Measurements from ENCODE around the gene CPSF4L.
A peak's percentile ranks its signal among the peaks of the same experiment; 100 is the strongest.
"Not testable (repeated sequence)": the region's sequence is repeated elsewhere in the genome, so short reads cannot be mapped to it uniquely, and the experiment has no call there.

Gene CPSF4L

GRCh38 chr17:73268582-73269328 is 7.1 kb upstream of the CPSF4L start:
- Histone ChIP-seq H3K27me3 (ENCODE audit: insufficient read depth, insufficient read length) (no peaks in the 10 kb centered on the region), H3K9me3 (ENCODE audit: insufficient read depth, low read length) (peaks cover 8% of the 10 kb centered on the region; the same call in 1 of the 2 replicates), H3K4me1 (ENCODE audit: insufficient read depth, insufficient read length) (peaks cover 14% of the 10 kb centered on the region), H3K9ac (ENCODE audit: insufficient read length, low read depth) (peak overlapping the region; percentile 0), H3K36me3 (ENCODE audit: insufficient read depth, insufficient read length, low read length) (no peaks in the 10 kb centered on the region), H3K4me3 (ENCODE audit: insufficient read length, low read depth) (no peak overlapping the region)
- TF ChIP-seq SUZ12 (IDR thresholded peaks at IDR 0.05; ENCODE audit: extremely low read depth, insufficient read depth, insufficient read length) (no peak), ZNF274 (IDR thresholded peaks at IDR 0.05; ENCODE audit: low read depth, low read length) (no peak), YY1 (IDR thresholded peaks at IDR 0.05; ENCODE audit: insufficient read depth, insufficient read length) (no peak)
- DNase-seq (ENCODE audit: low read depth, low spot score) = no peak

- Histone ChIP-seq H3K4me3 (ENCODE audit: insufficient read length, low read depth) (no peak overlapping the region), H3K36me3 (ENCODE audit: insufficient read depth, insufficient read length, low read length) (no peaks in the 10 kb centered on the region), H3K27me3 (ENCODE audit: insufficient read depth, insufficient read length) (no peaks in the 10 kb centered on the region), H3K9ac (ENCODE audit: insufficient read length, low read depth) (peak overlapping the region; percentile 0), H3K4me1 (ENCODE audit: insufficient read depth, insufficient read length) (peaks cover 18% of the 10 kb centered on the region), H3K9me3 (ENCODE audit: insufficient read depth, low read length) (peaks cover 8% of the 10 kb centered on the region; the same call in 1 of the 2 replicates)
- DNase-seq (ENCODE audit: low read depth, low spot score) = no peak
- TF ChIP-seq YY1 (IDR thresholded peaks at IDR 0.05; ENCODE audit: insufficient read depth, insufficient read length) (no peak), ZNF274 (IDR thresholded peaks at IDR 0.05; ENCODE audit: low read depth, low read length) (no peak), SUZ12 (IDR thresholded peaks at IDR 0.05; ENCODE audit: extremely low read depth, insufficient read depth, insufficient read length) (no peak)
Observed at GRCh38 chr17:73267648-73268537, 6.2 kb upstream of the CPSF4L start.

- Histone ChIP-seq H3K4me1 (ENCODE audit: insufficient read depth, insufficient read length) (peaks cover 22% of the 10 kb centered on the region), H3K9ac (ENCODE audit: insufficient read length, low read depth) (no peak overlapping the region), H3K36me3 (ENCODE audit: insufficient read depth, insufficient read length, low read length) (no peaks in the 10 kb centered on the region), H3K4me3 (ENCODE audit: insufficient read length, low read depth) (no peak overlapping the region), H3K9me3 (ENCODE audit: insufficient read depth, low read length) (peaks cover 8% of the 10 kb centered on the region; the same call in 1 of the 2 replicates), H3K27me3 (ENCODE audit: insufficient read depth, insufficient read length) (no peaks in the 10 kb centered on the region)
- TF ChIP-seq ZNF274 (IDR thresholded peaks at IDR 0.05; ENCODE audit: low read depth, low read length) = no peak
- TF ChIP-seq YY1 (IDR thresholded peaks at IDR 0.05; ENCODE audit: insufficient read depth, insufficient read length) = no peak
- no peak for TF ChIP-seq SUZ12 (IDR thresholded peaks at IDR 0.05; ENCODE audit: extremely low read depth, insufficient read depth, insufficient read length)
- no peak for DNase-seq (ENCODE audit: low read depth, low spot score)
Observed at GRCh38 chr17:73266796-73267195, 5.1 kb upstream of the CPSF4L start.

DNA sequence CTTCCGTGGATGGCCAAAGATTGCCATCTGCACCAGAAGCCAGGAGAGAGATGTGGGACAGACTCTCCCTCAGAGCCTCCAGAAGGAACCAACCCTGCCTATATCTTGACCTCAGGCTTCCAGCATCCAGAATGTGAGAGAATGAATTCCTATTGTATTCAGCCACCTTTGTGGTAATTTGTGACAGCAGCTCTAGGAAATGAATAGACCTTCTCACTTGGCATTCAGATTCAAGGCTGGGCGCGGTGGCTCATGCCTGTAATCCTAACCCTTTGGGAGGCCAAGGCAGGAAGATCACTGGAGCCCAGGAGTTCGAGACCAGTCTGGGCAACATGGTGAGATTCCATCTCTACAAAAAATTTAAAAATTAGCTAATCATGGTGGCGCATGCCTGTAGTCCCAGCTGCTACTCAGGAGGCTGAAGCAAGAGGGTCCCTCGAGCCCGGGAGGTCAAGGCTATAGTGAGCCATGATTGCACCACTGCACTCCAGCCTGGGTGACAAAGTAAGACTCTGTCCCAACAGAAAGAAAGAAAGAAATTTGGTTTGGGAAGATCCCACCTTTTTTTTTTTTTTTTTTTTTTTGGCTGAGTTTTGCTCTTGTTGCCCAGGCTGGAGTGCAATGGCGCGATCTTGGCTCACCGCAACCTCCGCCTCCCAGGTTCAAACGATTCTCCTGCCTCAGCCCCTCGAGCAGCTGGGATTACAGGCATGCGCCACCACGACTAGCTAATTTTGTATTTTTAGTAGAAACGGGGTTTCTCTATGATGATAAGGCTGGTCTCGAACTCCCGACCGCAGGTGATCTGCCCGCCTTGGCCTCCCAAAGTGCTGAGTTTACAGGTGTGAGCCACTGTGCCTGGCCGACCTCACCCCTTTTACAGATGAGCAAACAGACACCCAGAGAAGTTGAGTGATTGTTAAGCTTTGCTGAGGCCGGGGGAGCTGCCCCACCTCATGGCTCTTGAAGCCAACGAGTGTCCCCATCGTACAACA is 4.3 kb upstream of the CPSF4L start:
- Histone ChIP-seq H3K4me1 (ENCODE audit: insufficient read depth, insufficient read length) (peaks cover 25% of the 10 kb centered on the region), H3K9ac (ENCODE audit: insufficient read length, low read depth) (no peak overlapping the region), H3K27me3 (ENCODE audit: insufficient read depth, insufficient read length) (no peaks in the 10 kb centered on the region), H3K9me3 (ENCODE audit: insufficient read depth, low read length) (peaks cover 8% of the 10 kb centered on the region; the same call in 1 of the 2 replicates), H3K36me3 (ENCODE audit: insufficient read depth, insufficient read length, low read length) (no peaks in the 10 kb centered on the region), H3K4me3 (ENCODE audit: insufficient read length, low read depth) (no peak overlapping the region)
- no peak for TF ChIP-seq ZNF274 (IDR thresholded peaks at IDR 0.05; ENCODE audit: low read depth, low read length)
- TF ChIP-seq SUZ12 (IDR thresholded peaks at IDR 0.05; ENCODE audit: extremely low read depth, insufficient read depth, insufficient read length) = no peak
- TF ChIP-seq YY1 (IDR thresholded peaks at IDR 0.05; ENCODE audit: insufficient read depth, insufficient read length) = no peak
- DNase-seq (ENCODE audit: low read depth, low spot score) = no peak

GRCh38 chr17:73264448-73264847 is 2.8 kb upstream of the CPSF4L start:
- not testable (repeated sequence) for H3K9ac ChIP-seq (ENCODE audit: insufficient read length, low read depth); DNase-seq (ENCODE audit: low read depth, low spot score); H3K36me3 ChIP-seq (ENCODE audit: insufficient read depth, insufficient read length, low read length); H3K4me3 ChIP-seq (ENCODE audit: insufficient read length, low read depth); H3K27me3 ChIP-seq (ENCODE audit: insufficient read depth, insufficient read length); H3K9me3 ChIP-seq (ENCODE audit: insufficient read depth, low read length)
- peaks cover 27% of the 10 kb centered on the region for H3K4me1 ChIP-seq (ENCODE audit: insufficient read depth, insufficient read length)

GRCh38 chr17:73262676-73263642 is 1.3 kb upstream of the CPSF4L start:
- H3K27me3 ChIP-seq (ENCODE audit: insufficient read depth, insufficient read length) = no peaks in the 10 kb centered on the region
- DNase-seq (ENCODE audit: low read depth, low spot score) = no peak
- H3K9me3 ChIP-seq (ENCODE audit: insufficient read depth, low read length) = no peaks in the 10 kb centered on the region
- no peaks in the 10 kb centered on the region for H3K36me3 ChIP-seq (ENCODE audit: insufficient read depth, insufficient read length, low read length)
- H3K4me3 ChIP-seq (ENCODE audit: insufficient read length, low read depth) = no peak overlapping the region
- no peak for TF ChIP-seq ZNF274 (IDR thresholded peaks at IDR 0.05; ENCODE audit: low read depth, low read length)
- no peak for TF ChIP-seq YY1 (IDR thresholded peaks at IDR 0.05; ENCODE audit: insufficient read depth, insufficient read length)
- TF ChIP-seq SUZ12 (IDR thresholded peaks at IDR 0.05; ENCODE audit: extremely low read depth, insufficient read depth, insufficient read length) = no peak
- peak overlapping the region; percentile 13 for H3K9ac ChIP-seq (ENCODE audit: insufficient read length, low read depth)
- H3K4me1 ChIP-seq (ENCODE audit: insufficient read depth, insufficient read length) = peaks cover 27% of the 10 kb centered on the region
